ENCODE measurements around the gene SH2D3A. TPM values are rescaled to one million over a fixed set of nuclear protein-coding genes. Genes with fewer than 3 reads are reported as not detected.
A peak's percentile ranks its signal among the peaks of the same experiment; 100 is the strongest.

The SH2D3A gene
- total and polyA plus RNA-seq, 2 of the 8 experiments (the other 6 are each of a cell fraction or from before 2014, with no cell fraction given), result 14.5 to 22.1 TPM

GRCh38 chr19:6711605-6712004, 55.6 kb downstream of the SH2D3A start:
- no peak overlapping the region for H4K5ac ChIP-seq (ENCODE audit: insufficient read length, low read depth, low read length)
- H3K4ac ChIP-seq (replicated peaks; ENCODE audit: insufficient read length, low read depth, low read length), result no peak overlapping the region
- no peak overlapping the region for H3K9ac ChIP-seq (replicated peaks in 1 of 4; ENCODE audit: extremely low read depth in 1 of 4, low read depth in 3 of 4, low read length in 3 of 4)
- POLR2A ChIA-PET (ENCODE audit: partially characterized antibody), result no interaction called here
- no peak overlapping the region for H2BK120ac ChIP-seq (replicated peaks; ENCODE audit: low read depth, low read length)
- H2BK5ac ChIP-seq (ENCODE audit: low read depth, low read length), result no peak overlapping the region
- no peak overlapping the region for H3K18ac ChIP-seq (ENCODE audit: extremely low read depth, low read length)
- DNase-seq (ENCODE audit: low read depth in 1 of 2, low spot score in 2 of 2) (no peak), FAIRE-seq (no peak)
- TF ChIP-seq SP2 (IDR thresholded peaks at IDR 0.05; ENCODE audit: low read length) (no peak), EP300 (IDR thresholded peaks at IDR 0.05; ENCODE audit: borderline replicate concordance in 1 of 2, low read depth in 2 of 2, low read length in 2 of 2) (no peak), POU5F1 (IDR thresholded peaks at IDR 0.05; ENCODE audit: low read depth, low read length) (no peak), SIRT6 (IDR thresholded peaks at IDR 0.05; ENCODE audit: low read length) (no peak), CBX5 (IDR thresholded peaks at IDR 0.05; ENCODE audit: low read depth, low read length) (no peak)
- H2BK15ac ChIP-seq (ENCODE audit: low read length), result peak overlapping the region; percentile 46; the same call in 1 of the 2 replicates
- no peak overlapping the region for H3K27ac ChIP-seq (ENCODE audit: low read depth, low read length)
- H3K9me3 ChIP-seq (ENCODE audit: insufficient read depth in 2 of 2, low read depth in 1 of 2, low read length in 1 of 2), result no peaks in the 10 kb centered on the region
- no peak overlapping the region for H3K56ac ChIP-seq (replicated peaks; ENCODE audit: insufficient read length, low read depth, low read length)
- H3K4me3 ChIP-seq (ENCODE audit: extremely low read depth in 1 of 4, insufficient read depth in 2 of 4, low read depth in 3 of 4, low read length in 4 of 4), result no peak overlapping the region
- no peak overlapping the region for H2AFZ ChIP-seq (ENCODE audit: low read length)
- no peaks in the 10 kb centered on the region for H4K20me1 ChIP-seq (replicated peaks in 1 of 2; ENCODE audit: control insufficient read depth in 1 of 2, insufficient read depth in 2 of 2, low read length in 2 of 2)
- no peak overlapping the region for H4K91ac ChIP-seq (replicated peaks; ENCODE audit: insufficient read length, low read length)
- H3K4me2 ChIP-seq (ENCODE audit: insufficient read depth in 1 of 2, low read depth in 2 of 2, low read length in 2 of 2), result no peak overlapping the region; a peak in 1 of 4 replicates
- H3K23me2 ChIP-seq (ENCODE audit: low read depth, low read length), result peaks cover 9% of the 10 kb centered on the region
- H3K79me1 ChIP-seq (ENCODE audit: low read depth, low read length), result no peaks in the 10 kb centered on the region
- no peaks in the 10 kb centered on the region for H3K79me2 ChIP-seq (ENCODE audit: control insufficient read depth in 1 of 2, insufficient read depth in 2 of 2, low read length in 2 of 2)
- H3K36me3 ChIP-seq (ENCODE audit: control insufficient read depth in 2 of 4, insufficient read depth in 4 of 4, low read length in 3 of 4), result no peaks in the 10 kb centered on the region
- no peak overlapping the region for H3K23ac ChIP-seq (ENCODE audit: insufficient read length)
- no peak overlapping the region for H2BK20ac ChIP-seq (ENCODE audit: low read length)
- H2BK12ac ChIP-seq (ENCODE audit: low read depth, low read length), result no peak overlapping the region
- H3K27me3 ChIP-seq (replicated peaks in 1 of 4; ENCODE audit: control insufficient read depth in 3 of 4, extremely low read depth in 1 of 4, insufficient read depth in 3 of 4, low read length in 3 of 4), result peaks cover 0 to 22% (median 18%) of the 10 kb centered on the region in 4 experiments; a peak in 6 of 7 replicates
- 88% methylated on average over 10 of the region's 10 CpGs; no CpG with 5 or more reads in 1 of the 2 experiments for WGBS, 2 experiments (ENCODE audit: extremely low coverage in 1 of 2, insufficient coverage in 1 of 2, insufficient read length in 1 of 2, insufficient replicate concordance in 2 of 2, low coverage in 1 of 2, low lambda C conversion rate in 2 of 2, missing lambda C conversion rate in 1 of 2)
- H3K4me1 ChIP-seq (replicated peaks in 1 of 4; ENCODE audit: control insufficient read depth in 3 of 4, insufficient read depth in 4 of 4, low read length in 3 of 4), result peaks cover 0 to 12% (median 2%) of the 10 kb centered on the region in 4 experiments; a peak in 4 of 7 replicates
- CTCF ChIA-PET (ENCODE audit: partially characterized antibody), result interaction anchor here (1.1 kb wide), 1 partner anchor 24 kb away, joined by 3 read pairs; no protein-coding TSS in a partner anchor
- peak overlapping the region; percentile 54; the same call in 1 of the 2 replicates for H2AK5ac ChIP-seq (ENCODE audit: low read depth, low read length)
- no peak overlapping the region for H3K14ac ChIP-seq (ENCODE audit: insufficient read length)
- no peak overlapping the region for H4K8ac ChIP-seq (ENCODE audit: extremely low read depth, insufficient read depth, low read length)

Data from H1 (cell line).